GM19452 (cell line): ENCODE data around the gene CNTNAP5.

Source experiments
- ATAC-seq: cut with Tn5 transposase; IDR thresholded peaks from one replicate; pipeline ENCODE4 v1.9.1; 2021; ENCODE audit not compliant: unreplicated experiment

CNTNAP5 gene

DNA sequence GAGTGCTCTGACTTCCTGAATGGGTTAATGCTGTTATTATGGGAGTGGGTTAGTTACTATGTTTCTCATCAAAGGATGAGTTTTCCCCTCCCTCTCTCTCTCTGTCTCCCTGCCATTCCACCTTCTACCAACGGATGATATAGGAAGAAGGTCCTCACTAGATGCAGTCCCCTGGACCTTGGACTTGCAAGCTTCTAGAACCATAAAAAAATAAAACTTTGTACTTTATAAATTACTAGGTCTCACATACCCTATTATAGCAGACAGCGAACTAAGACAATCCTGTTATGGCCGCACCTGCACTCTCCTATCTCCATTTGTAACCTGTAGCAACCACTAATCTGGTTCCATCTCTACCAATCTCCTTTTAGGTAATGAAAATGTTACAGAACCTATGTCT lies 564.9 kb downstream of the CNTNAP5 start:
- ATAC-seq, result no peak

DNA sequence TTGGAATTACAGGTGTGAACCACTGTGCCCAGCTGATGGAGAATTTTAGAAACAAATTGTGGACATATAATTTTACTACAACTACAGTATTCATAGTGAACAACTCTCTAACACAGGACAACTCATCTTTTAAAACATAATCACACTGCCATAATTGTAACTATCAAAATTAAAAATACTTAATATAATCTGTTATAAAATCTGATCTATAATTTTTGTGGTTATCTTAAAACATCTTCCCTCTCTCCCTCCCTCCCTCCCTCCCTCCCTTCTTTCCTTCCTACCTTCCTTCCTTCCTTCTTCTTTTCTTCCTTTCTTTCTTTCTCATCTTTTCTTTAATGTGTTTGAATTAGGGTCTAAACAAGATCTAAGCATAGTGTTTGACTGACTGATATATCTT lies 577.7 kb downstream of the CNTNAP5 start:
- ATAC-seq, result no peak

DNA sequence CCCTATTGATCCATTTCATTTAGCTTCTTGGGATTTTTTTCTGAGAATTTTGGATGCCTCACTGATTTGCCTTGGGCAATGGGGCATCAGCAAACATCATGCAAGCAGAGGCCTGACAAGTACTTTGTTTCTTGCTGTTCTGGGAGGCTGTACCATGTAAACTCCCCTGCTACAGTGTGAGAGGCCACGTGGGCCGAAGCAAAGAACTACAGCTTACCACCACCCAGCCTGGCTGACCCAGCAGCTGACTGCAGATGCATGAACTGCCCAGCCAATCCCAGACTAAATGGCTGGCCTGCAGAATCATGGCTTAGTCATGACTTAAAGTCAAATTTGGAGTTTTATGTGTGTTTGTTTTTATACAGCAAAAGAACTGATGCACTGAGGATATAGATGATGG lies 579.9 kb downstream of the CNTNAP5 start:
- no peak for ATAC-seq

DNA sequence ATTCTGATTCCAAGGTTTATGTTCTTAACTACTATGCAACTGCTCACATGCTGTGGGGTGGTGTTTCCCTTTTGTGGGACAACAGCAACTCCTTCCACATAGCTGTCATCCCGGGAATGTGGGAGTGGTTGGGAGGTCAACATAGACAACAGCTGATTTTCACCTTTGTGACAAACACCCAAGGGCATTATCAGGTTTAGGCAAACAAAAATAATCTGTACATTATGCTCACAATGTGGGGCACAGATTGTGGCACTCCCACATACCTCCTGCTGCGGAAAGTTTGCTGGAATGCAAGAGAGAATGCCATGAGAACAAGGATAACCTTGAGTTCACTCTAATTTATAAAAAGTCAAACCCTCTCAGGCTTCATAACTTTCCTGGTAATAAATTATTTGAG lies 582.6 kb downstream of the CNTNAP5 start:
- no peak for ATAC-seq

DNA sequence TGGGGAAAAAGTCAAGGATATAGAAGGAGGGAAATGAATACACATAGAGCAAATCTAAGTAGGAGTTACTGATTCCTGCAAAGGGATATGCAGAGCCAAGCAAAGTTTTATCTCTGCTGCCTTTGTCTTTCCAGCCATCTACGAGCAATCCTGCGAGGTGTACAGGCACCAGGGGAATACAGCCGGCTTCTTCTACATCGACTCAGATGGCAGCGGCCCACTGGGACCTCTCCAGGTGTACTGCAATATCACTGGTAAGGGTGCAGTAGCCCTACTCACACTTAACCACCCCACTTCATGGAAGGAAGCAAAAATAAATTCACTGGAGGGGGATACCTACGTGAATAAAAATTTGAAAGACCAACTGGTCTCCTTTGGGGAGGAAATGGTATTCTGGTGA lies 584.6 kb downstream of the CNTNAP5 start:
- ATAC-seq, result no peak

DNA sequence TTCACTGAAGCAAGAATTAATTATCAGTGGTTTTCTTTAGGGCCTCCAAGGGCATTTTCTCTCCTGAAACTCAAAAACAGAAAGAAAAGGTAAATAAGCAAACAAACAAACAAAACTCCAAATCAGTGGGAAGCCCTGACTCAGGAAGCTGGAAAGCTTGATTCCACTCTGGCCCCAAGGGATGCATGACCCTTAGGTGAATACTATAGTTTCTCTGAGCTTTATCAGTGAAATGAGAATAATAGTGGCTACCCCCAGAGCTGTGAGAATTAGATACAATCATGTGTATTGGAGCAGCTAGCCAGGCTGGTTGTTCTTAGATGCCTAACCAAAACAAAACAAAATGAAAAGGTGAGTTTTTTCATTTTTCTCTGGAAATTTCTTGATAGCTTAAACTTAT lies 585.1 kb downstream of the CNTNAP5 start:
- no peak for ATAC-seq

DNA sequence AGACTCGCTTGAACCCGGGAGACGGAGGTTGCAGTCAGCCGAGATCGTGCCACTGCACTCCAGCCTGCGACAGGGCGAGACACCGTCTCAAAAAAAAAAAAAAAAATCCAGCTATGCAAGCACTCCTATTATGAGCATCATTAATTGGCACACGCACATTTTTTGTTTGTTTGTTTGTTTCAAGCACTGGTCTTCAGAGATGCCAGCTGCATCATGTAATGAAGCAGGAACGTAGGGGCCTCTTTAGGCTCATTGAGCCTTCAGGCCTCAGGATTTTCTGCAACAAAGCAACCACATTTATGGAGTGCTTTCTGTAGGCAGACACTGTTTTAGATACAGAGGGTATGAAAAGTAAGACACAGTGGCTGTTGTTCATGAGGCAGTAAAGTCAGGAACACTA lies 585.8 kb downstream of the CNTNAP5 start:
- no peak for ATAC-seq

DNA sequence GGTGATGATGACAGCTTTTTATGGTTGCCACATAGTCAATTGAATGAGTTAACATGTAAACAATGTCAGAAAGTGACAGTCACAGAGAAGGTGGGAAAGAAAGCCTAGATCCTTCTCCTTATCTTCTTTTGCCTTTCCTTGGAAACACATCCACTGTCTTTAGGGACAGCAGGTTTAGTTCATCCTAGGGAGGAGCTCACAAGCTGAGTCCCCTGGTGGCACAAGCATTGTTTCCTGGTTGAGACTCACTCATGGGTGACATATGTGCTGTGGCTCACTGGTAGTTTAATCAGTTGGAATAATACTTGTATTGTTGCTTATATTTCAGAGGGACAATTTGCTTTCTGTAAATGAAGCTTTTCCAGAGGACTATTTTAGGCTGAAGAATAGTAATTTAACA lies 598.5 kb downstream of the CNTNAP5 start:
- no peak for ATAC-seq

DNA sequence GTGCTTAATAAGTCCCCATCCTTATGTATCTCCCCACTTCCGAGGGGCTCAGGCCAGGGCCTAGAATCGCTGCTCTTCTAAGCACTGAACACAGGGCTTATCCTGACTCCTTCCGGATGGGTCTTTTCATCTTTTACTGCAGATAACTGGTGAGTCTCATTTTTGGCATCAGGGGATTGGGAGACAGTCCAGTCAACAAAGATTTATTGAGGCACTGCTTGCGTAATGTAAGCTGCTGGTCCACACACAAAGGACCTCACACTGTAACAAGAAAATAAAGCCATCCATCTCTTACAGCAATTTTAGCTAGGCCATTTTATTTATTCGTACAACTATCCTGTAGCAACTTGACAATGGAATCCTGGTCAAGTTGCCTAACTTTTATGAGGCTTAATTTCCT lies 600.5 kb downstream of the CNTNAP5 start:
- no peak for ATAC-seq

DNA sequence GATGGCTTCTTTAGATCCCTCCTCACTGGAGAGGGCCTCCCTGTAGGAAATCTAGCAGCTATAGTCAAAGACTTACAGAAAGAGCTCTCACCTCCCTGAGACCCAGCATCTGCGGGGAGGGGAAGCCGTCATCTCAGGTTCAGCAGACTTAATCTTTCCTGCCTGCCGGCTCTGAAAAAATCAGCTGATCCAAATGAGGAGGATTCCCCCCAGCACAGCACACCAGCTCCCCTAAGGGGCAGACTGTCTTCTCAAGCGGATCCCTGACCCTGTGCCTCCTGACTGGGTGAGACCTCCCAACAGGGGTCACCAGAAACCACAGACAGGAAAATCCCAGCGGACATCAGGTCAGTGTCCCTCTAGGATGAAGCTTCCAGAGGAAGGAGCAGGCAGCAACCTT lies 601.9 kb downstream of the CNTNAP5 start:
- ATAC-seq, result no peak

DNA sequence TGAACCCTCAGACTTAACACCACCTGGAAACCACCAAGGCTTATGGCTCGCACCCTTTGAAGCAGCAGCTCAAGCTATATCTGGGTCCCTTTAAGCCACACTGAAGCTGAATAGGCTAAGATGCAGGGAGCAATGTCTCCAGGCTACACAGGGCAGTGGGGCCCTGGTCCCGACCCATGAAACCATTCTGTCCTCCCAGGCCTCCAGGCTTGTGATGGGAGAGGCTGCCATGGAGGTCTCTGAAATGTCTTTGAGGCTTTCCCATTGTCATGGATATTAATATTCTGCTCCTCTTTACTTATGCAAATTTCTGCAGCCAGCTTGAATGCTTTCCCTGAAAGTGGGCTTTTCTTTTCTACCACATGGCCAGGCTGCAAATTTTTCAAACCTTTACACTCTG lies 608.7 kb downstream of the CNTNAP5 start:
- ATAC-seq, result no peak

DNA sequence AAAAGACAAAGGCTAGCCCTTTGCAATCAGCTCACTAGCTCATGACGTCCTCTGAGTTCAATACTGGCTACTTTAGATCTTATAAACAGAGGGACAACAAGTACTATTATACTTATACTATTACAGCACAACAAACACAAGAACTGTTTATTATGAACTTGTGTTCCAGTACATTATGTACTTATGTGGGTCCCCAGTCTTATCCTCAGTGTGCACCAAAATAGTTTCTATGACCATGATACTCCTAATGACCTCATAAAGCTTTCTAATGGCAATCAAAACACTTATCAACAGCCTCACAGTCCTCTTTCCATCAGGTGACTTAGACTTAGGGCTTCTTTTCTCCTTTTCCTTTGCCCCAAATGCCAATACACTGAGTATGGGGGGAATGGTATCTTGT lies 614.4 kb downstream of the CNTNAP5 start:
- ATAC-seq, result no peak

DNA sequence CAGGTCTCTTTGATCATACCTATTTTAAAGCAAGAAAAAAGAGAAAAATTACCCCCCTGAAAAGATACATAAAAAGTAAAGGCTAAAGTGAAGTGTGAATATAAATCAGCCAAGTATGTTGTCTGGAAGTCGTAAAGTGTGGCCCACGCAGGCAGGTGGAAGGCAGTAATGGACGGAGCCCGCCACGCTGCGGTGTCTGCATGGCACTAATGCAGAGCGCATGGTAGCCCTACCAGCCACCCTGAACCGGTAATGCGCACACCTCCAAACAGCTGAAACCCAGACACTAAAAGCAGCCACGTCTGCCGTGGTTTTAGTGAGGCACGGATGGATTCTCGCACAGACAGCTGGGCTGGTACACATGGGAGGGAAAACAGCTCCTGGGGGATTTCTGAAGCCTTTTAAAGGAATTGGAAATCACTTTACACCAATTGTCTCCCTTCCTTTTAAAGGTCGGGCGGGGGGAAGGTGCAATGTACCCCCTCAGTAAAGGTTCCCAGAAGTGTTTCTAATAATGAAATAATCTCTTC lies 615.2 kb downstream of the CNTNAP5 start:
- no peak for ATAC-seq

DNA sequence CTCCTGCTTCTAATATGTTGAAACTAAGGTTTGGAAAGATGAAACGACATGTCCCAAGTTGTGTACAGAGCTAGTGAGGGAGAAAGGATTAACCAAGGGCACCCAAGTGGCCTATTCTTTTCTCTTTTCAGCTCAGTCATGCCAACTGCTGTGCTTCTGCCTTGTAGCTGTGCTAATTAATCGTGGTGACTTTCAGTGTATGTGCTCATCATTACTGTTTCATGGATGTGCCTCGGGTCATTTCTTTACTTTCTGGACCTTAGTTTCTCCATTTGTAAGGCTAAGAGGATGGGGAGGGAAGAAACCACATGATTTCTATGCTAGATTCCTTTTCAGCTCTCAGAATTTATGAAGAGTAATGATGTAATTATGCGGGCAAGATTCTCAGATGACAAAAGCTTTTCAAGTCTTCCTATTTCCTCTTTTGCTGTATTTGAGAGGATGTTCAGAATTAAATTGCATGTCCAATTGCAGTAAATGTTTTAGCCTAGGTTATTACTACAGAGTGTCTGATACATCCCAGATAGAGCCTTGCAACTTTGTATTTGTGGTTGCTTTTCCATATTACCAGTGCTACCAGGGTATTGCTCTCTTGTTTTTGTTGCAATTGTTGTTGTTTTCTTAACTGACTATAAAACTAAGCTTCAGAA lies 621.2 kb downstream of the CNTNAP5 start:
- ATAC-seq, result no peak

DNA sequence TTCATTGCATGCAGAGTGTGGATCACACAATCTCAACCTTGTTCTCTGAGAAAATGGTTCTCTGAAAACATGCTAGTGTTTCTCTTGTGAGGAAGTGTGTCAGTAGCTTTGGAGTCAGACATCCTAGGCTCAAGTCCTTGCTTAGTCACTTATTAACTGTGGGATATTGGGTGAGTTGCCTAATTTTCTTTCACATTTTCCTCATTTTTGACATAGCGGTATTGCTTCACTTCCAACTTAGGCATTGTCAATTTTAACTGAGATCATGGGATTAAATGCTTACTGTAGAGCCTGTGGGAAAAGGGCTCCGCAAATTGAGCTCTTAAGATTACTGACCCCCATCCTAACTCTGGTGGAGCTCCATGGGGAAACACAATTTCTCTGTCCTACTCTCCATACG lies 622.2 kb downstream of the CNTNAP5 start:
- ATAC-seq, result no peak

DNA sequence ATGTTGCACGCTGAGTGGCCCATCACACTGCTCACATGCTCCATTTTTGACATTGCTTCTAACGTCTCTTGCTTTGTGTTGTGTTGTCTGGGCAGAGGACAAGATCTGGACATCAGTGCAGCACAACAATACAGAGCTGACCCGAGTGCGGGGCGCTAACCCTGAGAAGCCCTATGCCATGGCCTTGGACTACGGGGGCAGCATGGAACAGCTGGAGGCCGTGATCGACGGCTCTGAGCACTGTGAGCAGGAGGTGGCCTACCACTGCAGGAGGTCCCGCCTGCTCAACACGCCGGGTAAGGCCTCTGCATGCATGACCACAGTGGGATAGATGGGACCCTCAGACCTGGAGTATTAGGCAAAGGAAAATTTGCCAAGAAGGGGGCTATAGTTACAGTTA lies 622.6 kb downstream of the CNTNAP5 start:
- ATAC-seq, result no peak

DNA sequence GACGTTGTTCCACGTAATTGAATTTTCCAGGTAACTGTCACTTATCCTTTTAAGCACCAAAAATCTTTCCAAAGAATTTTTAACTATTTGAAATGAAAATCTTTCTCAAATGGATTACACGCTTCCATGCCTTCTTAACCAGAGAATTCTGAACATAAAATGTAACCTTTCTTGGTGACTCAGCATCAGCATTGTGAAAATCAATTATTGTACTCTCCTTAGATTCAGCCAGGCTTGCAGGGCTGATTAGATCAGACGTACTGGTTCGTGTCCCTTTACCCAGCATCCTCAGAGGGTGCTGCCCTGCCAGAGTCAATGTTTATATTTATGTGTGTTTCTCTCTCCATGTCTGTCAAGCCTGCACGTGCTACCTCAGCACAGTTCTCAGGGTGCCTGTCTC lies 623.9 kb downstream of the CNTNAP5 start:
- ATAC-seq, result no peak

DNA sequence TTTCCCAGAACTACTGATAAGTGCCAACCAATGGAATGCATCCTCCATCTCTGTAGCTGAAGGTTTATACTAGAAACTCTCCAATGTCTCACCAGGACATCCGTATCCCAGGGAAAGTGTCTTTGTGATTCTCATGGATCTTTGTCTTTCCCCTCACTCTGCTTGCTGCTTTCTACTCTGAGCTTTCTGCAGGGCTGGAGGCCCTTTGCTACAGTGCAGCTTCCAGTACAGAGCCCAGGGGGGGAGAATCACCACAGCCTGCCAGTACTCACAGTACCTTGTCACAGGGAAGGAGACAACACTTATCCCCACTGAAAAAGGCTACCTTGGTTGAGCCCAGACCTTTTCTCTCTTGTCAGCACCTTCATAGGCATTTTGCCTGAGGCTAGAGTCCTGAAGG lies 627.0 kb downstream of the CNTNAP5 start:
- ATAC-seq, result no peak

DNA sequence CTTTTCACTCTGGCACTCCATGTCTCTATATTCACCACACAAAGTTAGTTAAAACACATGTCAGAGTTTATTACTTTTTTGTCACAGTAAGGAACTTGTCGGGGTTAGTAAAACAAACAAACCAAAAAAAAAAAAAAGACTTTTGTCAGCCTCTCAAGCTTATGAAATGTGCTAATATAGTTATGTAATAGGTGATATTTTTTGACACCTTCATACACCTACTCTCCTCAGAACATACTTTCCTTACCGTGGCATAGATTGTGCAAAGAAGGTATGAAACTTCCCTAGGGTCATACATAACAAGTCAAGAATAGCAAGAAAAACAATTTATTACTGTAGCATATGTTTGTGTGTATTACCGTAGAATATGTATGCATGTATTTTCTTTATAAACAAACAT lies 633.3 kb downstream of the CNTNAP5 start:
- ATAC-seq, result no peak

DNA sequence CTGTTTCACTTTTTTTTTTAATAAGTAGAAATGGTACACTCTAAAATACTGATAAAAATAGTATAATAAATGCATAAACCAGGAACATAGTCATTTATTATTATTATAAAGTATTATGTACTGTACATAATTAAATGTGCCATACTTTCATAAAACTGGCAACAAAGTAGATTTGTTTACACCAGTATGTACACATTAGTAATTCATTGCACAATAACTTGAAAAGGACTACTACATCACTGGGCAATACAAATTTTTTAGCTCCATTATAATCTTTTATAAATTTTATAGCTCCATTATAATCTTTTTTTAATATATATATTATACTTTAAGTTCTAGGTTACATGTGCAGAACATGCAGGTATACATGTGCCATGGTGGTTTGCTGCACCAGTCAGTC lies 636.5 kb downstream of the CNTNAP5 start:
- no peak for ATAC-seq

DNA sequence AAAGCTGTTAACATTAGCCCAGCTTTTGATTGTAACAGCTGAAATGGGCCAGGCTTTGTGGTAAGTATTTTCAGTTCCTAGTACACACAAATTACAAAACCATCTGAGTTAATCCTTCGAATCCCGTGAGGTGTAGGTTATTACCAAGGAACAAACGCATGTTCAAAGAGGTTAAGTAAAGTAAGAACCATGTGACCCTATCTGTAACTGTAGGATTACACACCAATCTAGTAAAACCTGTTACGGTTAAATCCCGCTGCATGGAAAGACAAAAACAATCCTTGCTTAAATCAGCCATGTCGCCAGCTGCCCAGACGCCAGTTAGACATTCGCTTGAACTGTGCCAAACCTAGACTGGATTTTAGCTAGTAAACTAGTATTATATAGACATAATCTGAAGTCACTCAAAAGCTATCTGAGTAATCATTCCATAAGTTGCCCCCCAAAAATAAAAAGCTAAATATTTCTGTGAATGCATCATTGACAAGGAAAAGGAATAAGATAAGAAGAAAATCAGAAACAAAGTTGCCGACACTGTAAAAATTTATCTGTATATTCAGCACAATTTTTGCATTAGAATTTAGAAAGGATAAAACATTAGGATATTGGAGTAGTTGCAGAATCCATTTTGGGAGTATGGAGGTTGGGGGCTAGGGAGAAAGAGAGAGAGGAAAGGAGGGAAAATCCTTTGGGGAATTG lies 638.0 kb downstream of the CNTNAP5 start:
- no peak for ATAC-seq

DNA sequence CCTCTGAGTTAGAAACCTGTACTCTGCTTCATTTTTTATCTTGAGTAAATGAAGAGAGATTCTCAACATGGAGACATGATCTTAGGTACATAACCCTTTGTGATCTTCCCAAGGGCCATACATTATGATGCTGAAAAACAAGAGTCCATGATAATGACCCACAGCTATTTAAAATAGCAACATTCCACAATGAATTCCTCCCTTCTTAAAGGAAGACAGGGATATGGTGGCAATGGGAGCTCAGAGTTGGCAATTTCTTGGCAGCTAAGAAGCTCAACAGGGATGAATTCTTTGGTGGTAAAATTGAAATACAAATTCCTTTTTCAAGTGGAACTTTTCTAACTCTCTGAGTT lies 638.5 kb downstream of the CNTNAP5 start:
- ATAC-seq, result no peak

DNA sequence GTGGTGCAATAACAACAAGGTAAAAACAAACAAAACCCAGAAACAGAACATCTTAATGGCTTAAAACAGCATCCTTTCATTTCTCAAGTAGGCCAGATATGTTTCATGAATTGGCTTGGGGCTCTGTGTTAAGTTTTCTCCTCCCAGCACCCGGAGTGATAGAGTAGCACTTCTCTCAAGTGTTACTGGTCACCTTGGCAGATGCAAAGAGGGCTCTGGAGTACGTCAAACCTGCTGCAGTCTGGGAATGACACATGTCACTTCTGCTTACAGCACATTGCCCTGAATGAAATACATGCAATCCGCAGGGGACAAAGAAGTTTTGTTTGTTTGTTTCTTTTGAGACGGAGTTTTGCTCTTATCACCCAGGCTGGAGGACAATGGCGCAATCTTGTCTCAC lies 639.3 kb downstream of the CNTNAP5 start:
- ATAC-seq, result no peak
